Measurements from ENCODE around the gene GPR150. TPM values are rescaled to one million over a fixed set of nuclear protein-coding genes. Genes with fewer than 3 reads are reported as not detected.

The GPR150 gene
- total and polyA plus RNA-seq, 10 of the 15 experiments (the other 5 are each of a cell fraction or from before 2014, with no cell fraction given) = 0.08 to 1.1 (median 0.37) TPM; not detected in 1

DNA sequence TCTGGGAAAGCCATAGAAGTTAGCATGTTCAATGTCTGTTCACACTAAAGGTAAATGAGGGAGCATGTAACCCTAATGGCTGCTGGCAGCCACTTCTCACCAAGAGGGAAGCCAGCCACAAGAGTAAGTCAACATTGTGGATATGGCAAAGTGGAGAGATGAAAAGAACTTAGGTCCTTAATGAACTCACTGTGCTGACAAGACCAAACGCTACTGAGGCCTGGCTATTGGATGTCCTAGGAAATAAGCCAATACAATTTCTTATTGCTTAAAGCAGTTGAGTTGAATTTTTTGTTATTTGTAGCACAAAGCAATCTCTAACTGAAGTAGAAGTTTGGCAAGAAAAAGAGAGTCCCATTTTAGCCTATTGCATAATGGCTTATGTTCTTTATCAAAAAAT is 6.8 kb downstream of the GPR150 start:
- Histone ChIP-seq H3K9me3 (replicated peaks; ENCODE audit: control insufficient read depth, insufficient read depth, low read length) (no peaks in the 10 kb centered on the region; the same call in 1 of the 3 replicates), H3K79me2 (ENCODE audit: control insufficient read depth, insufficient read depth, low read length) (no peaks in the 10 kb centered on the region), H2AFZ (ENCODE audit: control insufficient read depth, low read depth, low read length) (no peak overlapping the region), H3K4me2 (ENCODE audit: control insufficient read depth, insufficient read depth) (no peak overlapping the region), H4K20me1 (ENCODE audit: control insufficient read depth, insufficient read depth) (no peaks in the 10 kb centered on the region), H3K36me3 (ENCODE audit: control insufficient read depth in 2 of 2, insufficient read depth in 2 of 2, low read length in 1 of 2) (no peaks in the 10 kb centered on the region), H3K27ac (ENCODE audit: control insufficient read depth, insufficient read depth) (no peak overlapping the region), H3K4me3 (no peak overlapping the region), H3K9ac (ENCODE audit: control insufficient read depth, insufficient read depth, low read length) (no peak overlapping the region), H3K4me1 (ENCODE audit: control insufficient read depth, insufficient read depth, low read length) (peaks cover 8% of the 10 kb centered on the region), H3K27me3 (replicated peaks in 1 of 2; ENCODE audit: control insufficient read depth in 2 of 2, insufficient read depth in 2 of 2, low read length in 1 of 2) (no peaks in the 10 kb centered on the region)
- intact Hi-C loops (cut with micrococcal nuclease; ENCODE audit: unreplicated experiment) = no loop called here
- CTCF ChIA-PET = interaction anchor here (0.6 kb wide), 1 partner anchor 18 kb away, joined by 4 read pairs; no protein-coding TSS in a partner anchor
- TF ChIP-seq NR2F1 (conservative IDR thresholded peaks at IDR 0.05) = no peak
- TF ChIP-seq BHLHE40 (IDR thresholded peaks at IDR 0.05; ENCODE audit: borderline replicate concordance in 1 of 2, low read depth in 2 of 2, low read length in 1 of 2) = no peak
- TF ChIP-seq CEBPB (IDR thresholded peaks at IDR 0.05; ENCODE audit: borderline replicate concordance in 1 of 2, low read depth in 2 of 2, low read length in 2 of 2) = no peak
- no peak for TF ChIP-seq HDAC6 (IDR thresholded peaks at IDR 0.05; ENCODE audit: unreplicated experiment)
- no peak for TF ChIP-seq ZNF217 (IDR thresholded peaks at IDR 0.05)
- TF ChIP-seq NFYA (IDR thresholded peaks at IDR 0.05; ENCODE audit: borderline replicate concordance, low read depth, low read length) = no peak
- TF ChIP-seq CHD2 (IDR thresholded peaks at IDR 0.05; ENCODE audit: borderline replicate concordance, low read depth, low read length) = no peak
- no peak for TF ChIP-seq ZBED1 (IDR thresholded peaks at IDR 0.05; ENCODE audit: borderline replicate concordance)
- TF ChIP-seq ZBTB11 (CRISPR knock-in tag; IDR thresholded peaks at IDR 0.05) = no peak
- no peak for TF ChIP-seq EGR1 (IDR thresholded peaks at IDR 0.05; ENCODE audit: borderline replicate concordance in 1 of 2, low read depth in 2 of 2, low read length in 2 of 2)
- no peak for TF ChIP-seq JUNB (IDR thresholded peaks at IDR 0.05)
- no peak for TF ChIP-seq ZBTB40 (IDR thresholded peaks at IDR 0.05; ENCODE audit: borderline replicate concordance)
- no peak for FAIRE-seq
- SMC1A ChIA-PET (ENCODE audit: uncharacterized antibody, unreplicated experiment) = no interaction called here
- WGBS (ENCODE audit: insufficient coverage, insufficient replicate concordance, low lambda C conversion rate, missing lambda C conversion rate) = 53% methylated on average over 1 of the region's 1 CpG
- POLR2A ChIA-PET = no interaction called here
- in situ Hi-C loops (cut with MboI) = no loop called here
- RAD21 ChIA-PET (ENCODE audit: unreplicated experiment) = no interaction called here
- ATAC-seq = no peak
- BruUV-seq (replicated peaks) = no TSS peak
- no peak for DNase-seq (ENCODE audit: low read depth, low spot score)

Measured in GM12878 (cell line).